Prostate gland (tissue), 2 donors: ENCODE results near the gene NAA15.

Experiments
- CTCF ChIP-seq, 4 experiments: fragments of 200-600 bp in 2 of 4; fragments of 450-650 bp in 2 of 4; sonication (generic) in 2 of 4; IDR thresholded peaks; 1 replicate in 3 of 4; 2 replicates in 1 of 4; pipeline ENCODE4 v1.5.1; 2016 to 2019; ENCODE audit warnings: antibody characterized with exemption in 4 of 4, mild to moderate bottlenecking in 2 of 4, moderate library complexity in 2 of 4
- POLR2A ChIP-seq: fragments of 450-650 bp; IDR thresholded peaks from one replicate; pipeline ENCODE4 v1.6.1; 2016; ENCODE audit warnings: antibody characterized with exemption, mild to moderate bottlenecking
- POLR2AphosphoS5 ChIP-seq: sonication (generic); formaldehyde crosslinking; IDR thresholded peaks from one replicate; pipeline ENCODE4 v1.6.1; 2017; ENCODE audit warnings: antibody characterized with exemption

DNA sequence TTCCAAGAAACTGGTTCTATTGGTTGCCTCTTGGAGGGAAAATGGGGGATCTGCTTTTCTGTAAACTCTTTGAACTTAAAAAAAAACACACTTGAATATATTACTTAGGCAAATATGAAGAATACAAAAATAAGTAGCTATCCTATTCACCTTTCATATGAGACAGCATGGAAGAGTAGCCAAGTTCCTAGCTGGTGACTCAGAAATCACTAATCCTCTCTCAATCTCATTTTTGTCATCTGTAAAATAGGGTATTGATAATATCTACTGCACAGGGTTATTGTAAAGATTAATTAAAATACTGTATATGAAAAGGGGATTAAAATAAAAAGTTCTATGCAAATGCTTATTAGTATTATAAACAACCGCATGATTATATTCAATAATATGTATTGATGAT is 34.0 kb upstream of the NAA15 start:
- no peak for TF ChIP-seq POLR2A
- no peak for TF ChIP-seq CTCF (IDR thresholded peaks at IDR 0.05)
- no peak for TF ChIP-seq POLR2AphosphoS5
